Amniotic stem cell (primary cell): ENCODE data around the gene ITGA2.
"Not testable (repeated sequence)": the region's sequence is repeated elsewhere in the genome, so short reads cannot be mapped to it uniquely, and the experiment has no call there.

Source experiments
- DNase-seq: peaks from one replicate; lab custom pipeline; 2025; lab: John Stamatoyannopoulos, UW

Gene ITGA2

GRCh38 chr5:53099546-53099945, 110.4 kb downstream of the ITGA2 start:
- no peak for DNase-seq

DNA sequence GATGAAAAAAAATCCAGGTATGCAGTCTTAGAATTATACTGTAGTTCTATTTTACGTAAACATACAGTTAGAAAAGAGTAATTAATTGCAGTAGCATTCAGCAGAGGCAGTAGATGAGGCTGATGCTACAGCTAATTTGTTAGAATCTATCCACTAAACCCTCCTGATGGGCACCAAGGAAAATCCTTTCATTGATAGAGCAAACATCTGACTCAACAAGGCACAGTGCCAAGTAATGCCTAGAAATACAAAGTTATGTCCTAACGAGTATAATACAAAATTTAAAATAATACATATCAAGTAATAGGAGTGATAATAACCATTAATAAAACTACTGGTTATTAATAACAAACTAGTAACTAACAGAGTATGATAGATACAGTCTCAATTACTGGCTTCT, 111.5 kb downstream of the ITGA2 start:
- no peak for DNase-seq

DNA sequence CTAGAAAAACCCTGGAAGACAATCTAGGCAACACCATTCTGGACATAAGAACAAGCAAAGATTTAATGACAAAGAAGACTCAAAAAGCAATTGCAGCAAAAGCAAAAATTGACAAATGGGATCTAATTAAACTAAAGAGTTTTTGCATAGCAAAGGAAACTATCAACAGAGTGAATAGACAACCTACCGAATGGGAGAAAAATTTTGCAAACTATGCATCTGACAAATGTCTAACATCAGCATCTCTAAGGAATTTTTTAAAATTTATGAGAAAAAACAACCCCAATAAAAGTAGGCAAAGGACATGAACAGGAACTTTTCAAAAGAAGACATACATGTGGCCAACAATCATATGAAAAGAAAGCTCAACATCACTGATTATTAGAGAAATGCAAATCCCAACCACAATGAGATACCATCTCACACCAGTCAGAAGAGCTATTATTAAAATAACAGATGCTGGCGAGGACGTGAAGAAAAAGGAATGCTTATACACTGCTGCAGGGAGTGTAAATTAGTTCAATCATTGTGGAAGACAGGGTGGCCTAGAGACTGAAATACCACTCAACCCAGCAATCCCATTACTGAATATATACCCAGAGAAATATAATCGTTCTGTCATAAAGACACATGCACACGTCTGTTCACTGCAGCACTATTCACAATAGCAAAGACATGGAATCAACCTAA, 116.6 kb downstream of the ITGA2 start:
- no peak for DNase-seq

- no peak for DNase-seq
These were observed 119.9 kb downstream of the ITGA2 start for GRCh38 chr5:53109056-53109442.

- peak; percentile 66 for DNase-seq
These were observed 120.4 kb downstream of the ITGA2 start, which contains the start of gene MOCS2 for GRCh38 chr5:53109443-53110127. Gene MOCS2, minus strand, starts transcription at chr5:53109757. Its CDS starts 2,583 bp downstream, at chr5:53107174.

DNA sequence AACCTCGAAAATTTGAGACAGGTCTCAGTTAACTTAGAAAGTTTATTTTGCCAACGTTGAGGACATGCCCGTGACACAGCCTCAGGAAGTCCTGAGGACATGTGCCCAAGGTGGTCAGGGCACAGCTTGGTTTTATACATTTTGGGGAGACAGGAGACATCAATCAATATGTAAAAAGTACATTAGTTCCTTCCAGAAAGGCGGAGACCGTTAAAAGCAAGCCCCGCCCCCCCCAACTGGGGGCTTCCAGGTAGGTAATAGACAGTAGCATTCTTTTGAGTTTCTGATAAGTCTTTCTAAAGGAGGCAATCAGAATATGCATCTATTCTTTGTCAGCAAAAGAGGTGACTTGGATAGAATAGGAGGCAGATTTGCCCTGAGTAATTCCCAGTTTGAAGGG, 121.0 kb downstream of the ITGA2 start:
- DNase-seq, result no peak

GRCh38 chr5:53111139-53111538, 122.0 kb downstream of the ITGA2 start:
- no peak for DNase-seq

GRCh38 chr5:53112307-53112706, 123.2 kb downstream of the ITGA2 start:
- not testable (repeated sequence) for DNase-seq

- DNase-seq, result no peak
These were observed 123.8 kb downstream of the ITGA2 start for GRCh38 chr5:53112909-53113308.

- no peak for DNase-seq
These were observed 124.8 kb downstream of the ITGA2 start for GRCh38 chr5:53113947-53114346.

DNA sequence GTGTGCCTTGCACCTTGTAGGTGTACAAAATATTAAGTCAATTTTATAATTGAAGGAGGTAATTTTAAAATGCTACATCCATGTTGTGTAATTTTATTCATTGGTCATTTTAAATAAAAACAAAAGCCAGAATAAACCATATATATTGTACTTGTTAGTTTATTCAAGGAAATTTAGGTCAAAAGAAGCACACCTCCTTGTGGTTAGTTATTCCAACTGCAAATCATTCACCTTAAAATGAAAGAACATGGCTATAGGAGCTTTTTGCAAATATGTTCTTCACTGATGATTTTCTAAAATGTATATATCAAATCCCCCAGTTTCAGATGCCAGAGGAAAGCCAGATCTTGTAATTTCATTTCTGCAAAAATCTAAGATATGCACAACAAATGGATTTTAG, 125.8 kb downstream of the ITGA2 start:
- DNase-seq, result no peak

DNA sequence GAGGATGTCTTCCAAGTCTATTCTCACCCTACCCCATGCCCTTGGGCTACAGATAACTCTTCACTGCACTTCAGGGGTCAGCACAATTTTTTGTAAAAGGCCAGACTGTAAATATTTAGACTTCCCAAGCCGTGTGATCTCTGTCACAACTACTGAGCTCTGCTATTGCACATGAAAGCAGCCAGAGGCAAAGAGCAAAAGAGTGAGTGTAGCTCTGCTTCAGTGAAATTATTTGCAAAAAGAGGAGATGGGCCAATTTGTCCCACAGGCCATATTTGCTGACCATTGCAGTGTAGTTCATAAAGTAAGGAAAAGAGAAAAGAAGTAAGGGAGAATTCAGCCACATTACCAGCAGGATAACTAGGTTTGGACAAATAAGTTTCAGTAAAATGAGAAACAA, 127.4 kb downstream of the ITGA2 start:
- no peak for DNase-seq

DNA sequence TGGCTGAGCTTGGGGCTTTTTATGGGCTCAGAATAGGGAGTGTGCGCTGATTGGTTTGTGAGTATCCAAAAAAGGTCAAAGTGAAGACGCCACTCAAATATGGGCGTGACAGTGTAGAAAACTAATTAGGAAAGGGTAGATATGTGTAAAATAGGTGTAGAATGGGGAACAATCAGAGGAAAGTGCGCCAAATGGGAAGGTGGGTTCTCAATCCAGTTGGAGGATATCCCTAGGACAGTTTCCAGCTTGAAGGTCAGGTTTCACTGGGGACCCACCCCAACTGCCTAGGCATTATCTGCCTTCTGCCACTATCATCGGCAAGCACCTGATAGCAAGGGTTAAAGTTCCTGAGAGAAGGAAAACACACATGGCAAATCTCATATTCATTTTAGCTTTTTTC, 129.7 kb downstream of the ITGA2 start:
- DNase-seq, result no peak

GRCh38 chr5:53120165-53120564, 131.0 kb downstream of the ITGA2 start:
- DNase-seq, result no peak

DNA sequence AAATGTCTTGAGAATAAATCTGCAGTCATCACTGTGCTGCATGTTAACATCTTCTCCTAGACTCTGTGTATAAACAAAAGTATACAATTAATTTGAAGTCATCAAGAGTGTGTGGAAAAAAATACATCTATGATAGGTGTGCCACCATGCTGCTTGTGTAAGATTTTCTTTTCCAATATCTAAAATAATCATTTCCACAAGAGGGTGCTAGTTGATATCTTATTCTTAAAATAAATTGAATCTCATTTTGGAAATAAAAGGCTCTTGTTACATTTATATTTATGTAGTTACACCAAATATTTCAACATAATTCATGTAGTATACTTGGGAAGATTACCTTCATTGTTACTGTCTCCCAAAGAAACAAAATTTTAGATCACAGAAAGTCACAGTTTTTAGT, 134.6 kb downstream of the ITGA2 start:
- no peak for DNase-seq

- peak; percentile 19 for DNase-seq
These were observed 137.4 kb downstream of the ITGA2 start for GRCh38 chr5:53126521-53126920.

DNA sequence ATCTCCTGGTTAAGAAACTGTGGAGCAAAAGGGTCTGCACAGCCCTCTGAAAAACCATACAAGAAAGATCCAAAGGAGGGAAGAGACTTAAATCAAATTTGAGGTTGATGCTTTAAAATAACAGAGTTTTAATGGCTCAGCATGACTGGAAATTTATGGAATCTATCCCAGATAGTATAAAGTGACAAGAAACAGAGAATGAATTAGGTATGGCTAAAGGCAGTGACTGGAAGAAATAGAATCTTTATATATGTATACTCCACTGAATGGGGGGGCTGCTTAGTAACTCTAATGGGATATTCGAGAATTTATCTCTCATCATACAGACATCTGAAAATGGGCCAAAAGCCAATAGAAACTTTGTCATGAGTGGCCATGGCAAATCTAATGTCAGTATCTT, 138.0 kb downstream of the ITGA2 start:
- no peak for DNase-seq

GRCh38 chr5:53128481-53128880, 139.3 kb downstream of the ITGA2 start:
- DNase-seq, result no peak

- DNase-seq, result no peak
These were observed 141.1 kb downstream of the ITGA2 start for GRCh38 chr5:53130266-53130665.

GRCh38 chr5:53133020-53133419, 143.9 kb downstream of the ITGA2 start:
- DNase-seq, result no peak
